Stimulated activated CD8-positive, alpha-beta memory T cell treated with anti-CD3 and anti-CD28 coated beads, Interleukin-7, amount 100 ng/mL, for 1 hour (primary cell): Measurements from ENCODE around the gene CCDC28B.

Experiments
- DNase-seq, 2 donors: peaks; one replicate each; pipeline ENCODE4 v3.0.0-alpha.2; 2020; ENCODE audit warnings: low read depth in 2 of 2

The CCDC28B gene

DNA sequence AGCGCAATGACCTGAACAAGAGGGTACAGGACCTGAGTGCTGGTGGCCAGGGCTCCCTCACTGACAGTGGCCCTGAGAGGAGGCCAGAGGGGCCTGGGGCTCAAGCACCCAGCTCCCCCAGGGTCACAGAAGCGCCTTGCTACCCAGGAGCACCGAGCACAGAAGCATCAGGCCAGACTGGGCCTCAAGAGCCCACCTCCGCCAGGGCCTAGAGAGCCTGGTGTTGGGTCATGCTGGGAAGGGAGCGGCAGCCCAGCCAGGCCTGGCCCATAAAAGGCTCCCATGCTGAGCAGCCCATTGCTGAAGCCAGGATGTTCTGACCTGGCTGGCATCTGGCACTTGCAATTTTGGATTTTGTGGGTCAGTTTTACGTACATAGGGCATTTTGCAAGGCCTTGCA lies 5.4 kb upstream of the CCDC28B start:
- no peak for DNase-seq

DNA sequence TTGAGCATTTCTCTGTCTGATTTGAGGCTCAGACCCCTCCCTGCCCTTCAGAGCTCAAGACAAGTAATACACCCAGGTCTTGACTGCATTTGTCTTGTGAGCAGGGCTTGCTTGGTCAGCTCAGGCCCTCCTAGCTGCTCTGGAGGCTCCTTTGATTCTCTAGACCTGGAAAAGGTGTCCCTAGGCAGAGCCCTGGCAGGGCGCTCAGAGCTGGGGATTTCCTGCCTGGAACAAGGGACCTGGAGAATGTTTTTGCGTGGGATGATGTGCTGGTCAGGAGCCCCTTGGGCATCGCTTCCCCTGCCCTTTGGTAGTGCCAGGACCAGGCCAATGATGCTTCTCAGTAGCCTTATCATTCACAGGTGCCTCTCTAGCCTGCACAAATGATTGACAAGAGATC lies 4.9 kb upstream of the CCDC28B start:
- no peak for DNase-seq

DNA sequence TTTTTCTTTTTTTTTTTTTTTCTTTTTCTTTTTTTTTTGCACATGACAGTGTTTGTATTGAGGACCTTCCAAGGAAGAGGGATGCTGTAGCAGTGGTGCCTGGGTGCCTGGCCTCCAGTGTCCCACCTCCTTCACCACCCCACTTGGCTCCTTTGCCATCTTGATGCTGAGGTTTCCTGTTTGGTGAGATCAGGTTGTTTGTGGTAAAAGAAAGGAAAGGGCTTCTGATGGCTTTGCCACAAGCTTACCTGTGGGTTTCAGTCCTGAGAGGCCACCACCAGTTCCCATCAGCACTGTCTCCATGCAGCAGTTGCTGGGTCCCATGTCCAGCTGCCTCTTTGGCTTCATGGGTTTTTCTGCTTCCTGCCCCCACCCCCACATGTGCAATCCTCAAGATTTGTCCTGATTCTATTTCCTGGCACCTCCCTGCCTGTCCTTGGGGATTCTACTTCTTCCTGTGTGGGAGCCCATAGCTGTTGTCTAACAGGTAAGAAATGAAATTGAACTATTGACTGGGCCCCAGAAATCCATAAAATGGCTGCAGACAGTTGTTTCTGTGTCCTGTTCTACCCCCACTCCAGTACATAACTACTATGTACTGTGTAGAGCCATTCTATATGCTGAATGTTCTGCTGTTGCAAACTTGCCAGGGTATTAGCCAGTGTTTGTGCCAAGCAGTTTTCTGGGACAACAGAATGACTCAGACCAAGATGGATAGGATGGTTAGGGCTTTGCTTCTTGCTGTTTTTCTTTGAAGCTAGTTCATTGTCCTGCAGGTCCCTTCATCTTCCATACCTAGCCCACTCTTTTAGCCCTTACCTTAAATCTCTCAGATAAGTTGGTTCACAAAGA lies 4.2 kb upstream of the CCDC28B start:
- no peak for DNase-seq

DNA sequence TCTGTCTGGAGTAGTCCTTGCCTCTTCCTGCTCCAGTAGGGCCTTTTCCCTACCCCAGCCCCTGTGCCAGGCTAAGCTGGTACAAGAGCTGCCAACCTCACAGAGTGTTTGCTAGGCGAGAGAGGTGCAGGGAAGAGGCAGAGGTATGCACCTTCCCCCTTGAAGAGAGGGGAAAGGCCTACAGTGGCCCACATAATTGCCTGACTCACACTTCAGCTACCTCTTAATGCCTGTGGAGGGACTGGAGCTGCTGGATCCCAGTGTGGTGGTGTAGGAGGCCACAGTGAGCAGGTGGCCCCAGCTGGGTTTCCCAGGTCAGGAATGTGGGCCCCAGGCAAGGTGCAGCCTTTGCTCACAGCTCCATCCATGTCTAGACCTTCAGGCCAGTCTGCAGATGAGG lies 3.3 kb upstream of the CCDC28B start:
- no peak for DNase-seq

DNA sequence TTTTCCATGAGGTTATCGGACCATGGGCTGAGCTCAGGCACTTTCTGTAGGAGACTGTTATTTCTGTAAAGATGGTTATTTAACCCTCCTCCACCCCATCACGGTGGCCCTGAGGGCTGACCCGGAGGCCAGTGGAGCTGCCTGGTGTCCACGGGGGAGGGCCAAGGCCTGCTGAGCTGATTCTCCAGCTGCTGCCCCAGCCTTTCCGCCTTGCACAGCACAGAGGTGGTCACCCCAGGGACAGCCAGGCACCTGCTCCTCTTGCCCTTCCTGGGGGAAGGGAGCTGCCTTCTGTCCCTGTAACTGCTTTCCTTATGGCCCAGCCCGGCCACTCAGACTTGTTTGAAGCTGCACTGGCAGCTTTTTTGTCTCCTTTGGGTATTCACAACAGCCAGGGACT lies 2.6 kb upstream of the CCDC28B start:
- DNase-seq, result no peak

DNA sequence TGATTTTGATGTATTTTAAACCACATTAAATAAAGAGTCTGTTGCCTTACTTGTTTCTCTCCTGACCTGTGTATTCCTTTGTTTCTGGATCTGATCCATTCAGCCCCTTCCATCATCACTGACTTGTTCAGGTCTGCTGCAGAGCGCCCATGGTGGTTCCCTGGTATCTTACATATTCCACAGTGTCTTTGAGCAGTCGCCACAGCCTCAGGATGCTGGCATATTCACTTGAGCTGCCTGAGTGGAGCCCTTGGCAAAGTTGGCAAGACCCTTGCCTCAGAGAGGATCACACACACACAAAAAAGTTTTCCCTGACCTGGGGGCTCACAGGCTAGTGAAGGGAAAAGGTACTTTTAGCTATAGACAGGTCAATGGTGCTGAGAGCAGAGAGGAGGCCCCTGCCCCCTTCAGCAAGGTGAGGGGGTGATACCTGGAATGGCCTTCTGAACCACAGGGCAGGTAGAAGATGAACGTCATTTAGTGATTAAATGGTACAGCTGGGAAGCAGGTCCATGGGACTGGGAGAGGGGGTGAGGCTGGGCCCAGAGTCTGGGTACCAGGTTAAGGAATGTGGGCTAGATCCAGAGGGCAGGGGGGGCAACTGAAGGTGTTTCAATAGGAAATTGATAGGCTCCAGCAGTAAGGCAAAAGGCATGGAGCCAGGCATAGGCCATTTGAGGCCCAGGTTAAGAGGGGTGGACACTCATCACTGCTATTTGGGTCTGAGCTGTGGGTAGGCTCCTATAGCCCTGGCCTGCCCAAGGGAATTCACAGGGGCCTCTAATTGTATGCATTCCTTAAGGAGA lies 2.0 kb upstream of the CCDC28B start:
- DNase-seq, result no peak

DNA sequence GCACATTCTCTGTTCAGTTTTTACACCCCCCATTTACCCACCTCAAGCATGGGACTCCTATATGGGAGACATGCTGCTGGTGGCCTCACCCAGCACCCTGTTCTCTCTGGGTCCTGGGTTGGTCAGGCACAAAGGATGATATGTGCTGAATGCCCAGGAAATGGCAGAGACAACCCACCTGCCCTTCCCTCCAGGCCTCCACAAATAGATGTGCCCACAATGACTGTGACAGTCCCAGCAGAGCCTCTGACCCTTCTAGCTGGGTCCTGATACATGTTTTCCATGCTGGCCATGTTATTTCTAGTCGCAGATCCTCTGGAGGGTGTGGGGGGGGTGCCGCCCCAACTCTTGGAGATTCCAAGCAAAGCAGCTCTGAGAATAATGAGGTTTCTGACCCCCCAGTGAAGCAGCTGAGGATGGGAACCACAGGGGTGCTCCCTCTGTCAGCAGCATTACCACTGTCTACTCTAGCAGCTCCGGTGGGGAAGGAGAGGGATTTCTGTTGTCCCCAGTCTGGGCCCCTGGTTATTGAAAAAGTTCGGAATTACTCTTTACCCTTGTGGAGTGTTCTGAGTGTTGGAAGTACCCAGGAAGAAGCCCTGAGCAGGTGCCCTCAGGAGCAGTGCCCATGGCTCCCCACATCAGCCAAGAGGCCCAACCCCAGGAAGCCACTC lies 1.2 kb upstream of the CCDC28B start:
- no peak for DNase-seq

DNA sequence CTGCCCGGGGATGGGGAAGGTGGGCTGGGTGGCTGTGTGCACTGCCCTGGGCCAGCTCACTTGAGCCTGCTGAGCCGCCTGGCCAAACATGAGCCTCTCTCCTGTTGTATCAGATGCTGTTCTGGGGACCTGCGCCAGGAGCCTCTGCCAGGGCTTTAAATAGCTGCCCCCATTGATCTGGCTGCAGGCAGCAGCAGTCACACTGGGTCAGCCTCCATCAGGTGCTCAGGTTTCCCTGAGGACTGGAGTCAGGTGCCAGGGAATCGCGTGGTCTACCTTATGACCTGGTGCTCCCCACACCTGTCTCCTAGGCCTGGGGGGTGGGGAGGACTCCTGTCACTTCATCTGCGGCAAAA lies 700 bp upstream of the CCDC28B start:
- no peak for DNase-seq

DNA sequence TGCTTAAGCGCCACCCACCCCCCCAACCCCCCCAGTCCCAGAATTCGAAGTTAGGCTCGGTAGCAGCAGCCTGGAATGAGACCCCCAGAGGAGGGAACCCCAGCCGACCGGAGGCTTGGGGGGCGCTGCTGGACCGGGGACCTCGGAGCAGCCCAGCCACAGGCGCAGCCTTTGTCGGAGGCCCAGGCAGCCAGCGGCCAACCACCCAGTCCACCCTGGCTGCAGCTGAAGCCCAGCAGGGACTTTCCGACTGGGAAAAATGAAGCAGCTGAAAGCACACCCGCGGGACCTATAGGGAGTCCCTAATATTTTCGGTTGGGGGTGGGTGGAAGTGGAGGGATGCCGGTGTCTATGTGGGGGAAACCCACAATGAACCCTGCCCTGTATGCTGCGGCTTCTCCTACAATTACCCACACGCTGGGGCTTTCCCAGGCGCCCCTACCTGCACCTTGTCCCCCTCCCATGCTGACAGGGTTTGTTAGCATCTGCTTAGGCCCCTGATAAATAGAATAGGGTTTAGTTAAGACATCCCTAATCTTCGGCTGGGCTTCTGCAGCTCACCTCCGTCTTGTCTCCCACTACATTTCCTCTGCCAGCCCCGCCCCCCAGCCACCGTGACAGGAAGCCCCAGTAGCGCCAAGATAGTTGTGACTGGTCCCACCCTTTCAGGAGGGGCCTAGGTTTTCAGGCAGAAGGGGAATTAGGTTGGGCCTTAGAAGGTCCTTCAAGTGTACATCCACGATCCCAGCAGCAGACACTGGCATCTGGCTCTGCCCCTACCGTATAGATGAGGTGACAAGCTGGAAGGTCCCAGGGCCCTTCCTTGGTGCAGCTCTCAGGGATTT lies 838 bp downstream of the CCDC28B start:
- peak; percentile 40 to 53 for DNase-seq

DNA sequence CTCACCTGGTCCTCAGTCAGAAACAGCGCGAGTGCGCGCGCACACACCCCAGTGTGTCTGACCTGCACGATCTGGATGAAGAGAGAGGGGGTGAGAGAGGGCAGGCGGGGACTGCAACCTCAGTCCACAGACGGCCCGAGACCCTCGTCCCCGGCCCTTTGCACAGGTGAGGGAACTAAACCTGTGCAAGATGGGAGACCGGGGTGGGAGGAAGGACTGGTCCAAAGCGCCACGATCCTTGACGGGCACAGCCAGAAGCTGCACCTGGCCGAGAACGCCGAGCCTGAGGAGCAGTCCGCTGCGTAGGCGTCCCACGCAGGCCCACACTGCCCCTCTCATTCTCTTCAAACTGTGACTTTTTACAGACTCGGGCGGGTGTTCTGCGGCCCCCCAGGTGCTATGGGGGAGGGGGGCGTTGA lies 4.6 kb downstream of the CCDC28B start:
- no peak for DNase-seq

DNA sequence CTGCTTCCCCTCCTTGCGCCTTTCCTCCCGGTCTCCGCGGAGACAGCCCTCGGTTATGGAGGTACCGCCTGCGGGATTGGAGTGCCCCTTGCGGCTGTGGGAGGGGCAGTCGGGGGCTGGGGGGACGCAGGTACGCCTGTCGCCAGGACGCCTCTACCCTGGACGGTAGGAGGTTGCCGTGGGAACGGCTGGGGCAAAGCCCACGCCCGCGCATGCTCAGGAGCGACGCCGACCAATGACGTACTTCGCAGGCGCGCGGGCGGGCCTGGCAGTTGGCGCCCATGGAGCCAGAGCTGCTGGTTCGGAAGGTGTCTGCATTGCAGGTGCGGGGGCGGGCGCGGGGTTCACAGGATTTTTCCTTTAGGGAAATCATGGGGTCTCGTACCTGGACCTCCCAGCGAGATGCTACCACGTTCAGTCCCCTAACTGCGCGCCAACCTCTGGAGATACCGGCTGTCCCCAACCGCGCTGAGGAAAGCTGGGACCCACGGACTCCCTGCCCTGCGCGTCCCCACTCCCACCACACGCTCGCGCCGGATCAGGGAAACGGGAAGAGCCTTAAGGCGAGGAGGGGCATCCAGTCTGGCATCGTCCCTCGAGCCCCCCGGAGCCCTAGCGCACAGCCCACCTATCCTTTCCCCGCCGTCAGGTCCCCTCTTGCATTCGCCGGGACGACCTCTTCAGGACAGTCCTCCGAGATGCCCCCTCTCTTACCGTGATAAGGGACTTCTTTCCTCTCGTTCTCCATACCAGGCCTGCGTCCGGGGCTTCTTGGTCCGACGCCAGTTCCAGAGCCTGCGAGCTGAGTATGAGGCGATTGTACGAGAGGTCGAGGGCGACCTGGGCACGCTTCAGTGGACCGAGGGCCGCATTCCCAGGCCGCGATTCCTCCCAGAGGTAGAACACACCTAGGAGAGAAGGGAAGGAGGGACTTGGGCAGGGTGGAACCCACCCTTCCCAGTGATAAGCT lies 5.3 kb downstream of the CCDC28B start, which contains the start of gene IQCC:
Gene IQCC, plus strand, starts transcription at position 271 of the 970 bp plus-strand sequence. Its CDS starts 11 bp downstream, at position 282.
- DNase-seq, result peak; percentile 66 to 68

DNA sequence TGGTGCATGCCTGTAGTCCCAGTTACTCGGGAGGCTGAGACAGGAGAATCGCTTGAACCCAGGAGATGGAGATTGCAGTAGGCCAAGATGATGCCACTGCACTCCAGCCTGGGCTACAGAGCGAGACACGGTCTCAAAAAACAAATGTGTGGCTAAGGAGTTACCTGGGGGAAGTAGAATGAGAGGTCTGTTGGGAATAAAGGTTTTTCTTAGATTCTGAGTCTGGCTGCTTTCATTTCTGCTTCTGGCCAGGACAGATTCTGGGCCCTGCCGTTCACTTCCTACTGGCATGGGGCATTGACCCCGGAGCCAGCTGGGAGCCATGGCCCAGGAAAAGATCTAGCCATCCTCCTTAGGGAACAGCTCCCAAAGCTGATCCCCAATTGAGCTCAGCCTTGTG lies 8.1 kb downstream of the CCDC28B start:
- no peak for DNase-seq

DNA sequence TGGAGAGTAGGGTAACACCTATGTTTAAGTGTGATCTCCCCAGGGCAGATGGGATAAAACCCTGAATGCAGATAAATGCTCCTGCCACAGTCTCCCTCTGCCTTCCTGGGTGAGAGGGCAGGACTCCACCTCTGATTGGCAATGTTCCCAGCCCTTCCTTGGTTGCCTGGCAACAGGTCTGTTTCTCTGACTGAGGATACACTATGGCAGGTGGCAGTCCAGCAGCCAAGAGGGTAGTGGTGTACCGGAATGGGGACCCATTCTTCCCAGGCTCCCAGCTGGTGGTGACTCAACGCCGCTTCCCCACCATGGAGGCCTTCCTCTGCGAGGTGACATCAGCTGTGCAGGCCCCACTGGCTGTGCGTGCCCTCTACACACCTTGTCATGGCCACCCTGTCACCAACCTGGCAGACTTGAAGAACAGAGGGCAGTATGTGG lies 8.5 kb downstream of the CCDC28B start, which contains the start of gene DCDC2B:
Gene DCDC2B, plus strand, starts transcription at position 199 of the 438 bp plus-strand sequence. Its CDS starts 5 bp downstream, at position 204.
- no peak for DNase-seq

DNA sequence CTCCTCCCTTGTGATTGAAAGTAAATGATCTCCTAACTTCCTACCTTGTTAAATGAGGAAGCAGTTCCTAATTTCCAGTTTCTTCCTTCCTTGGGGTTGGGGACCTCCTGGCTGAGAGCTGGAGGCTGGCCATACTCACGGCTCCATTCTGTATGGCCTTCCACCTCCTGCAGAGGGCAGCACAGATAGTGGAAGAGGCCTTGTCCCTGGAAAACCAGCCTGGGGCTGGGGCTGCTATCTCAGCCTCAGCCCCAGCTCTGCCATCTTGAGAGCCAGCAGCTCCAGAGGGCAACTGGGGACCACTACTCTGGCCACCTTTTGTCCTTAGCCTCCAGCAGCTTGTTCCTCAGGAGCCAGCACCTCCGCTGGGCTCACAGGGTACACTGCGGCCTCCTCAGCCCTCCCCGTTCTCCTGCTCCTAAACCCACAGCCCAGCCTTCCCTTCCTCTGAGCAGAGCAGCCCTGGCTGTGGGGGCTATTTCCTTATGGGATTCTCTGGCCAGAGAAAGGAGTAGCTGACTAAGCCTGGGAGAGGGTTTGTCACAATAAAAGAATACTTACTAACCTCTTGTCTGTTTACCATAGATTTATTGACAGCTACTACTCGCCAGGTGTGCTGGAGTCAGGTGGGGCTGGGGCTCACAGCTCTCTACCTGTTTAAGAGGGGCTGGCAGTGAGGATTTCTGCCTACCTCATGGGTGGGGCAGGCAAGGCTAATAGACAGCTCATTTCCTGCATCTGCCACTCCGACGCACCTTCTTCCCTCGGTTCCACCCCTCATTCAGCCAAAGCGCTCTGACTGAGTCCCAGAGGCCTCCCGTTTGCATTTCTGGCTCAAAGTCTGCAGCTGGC lies 15.5 kb downstream of the CCDC28B start:
- DNase-seq, result peak; percentile 14 to 31

DNA sequence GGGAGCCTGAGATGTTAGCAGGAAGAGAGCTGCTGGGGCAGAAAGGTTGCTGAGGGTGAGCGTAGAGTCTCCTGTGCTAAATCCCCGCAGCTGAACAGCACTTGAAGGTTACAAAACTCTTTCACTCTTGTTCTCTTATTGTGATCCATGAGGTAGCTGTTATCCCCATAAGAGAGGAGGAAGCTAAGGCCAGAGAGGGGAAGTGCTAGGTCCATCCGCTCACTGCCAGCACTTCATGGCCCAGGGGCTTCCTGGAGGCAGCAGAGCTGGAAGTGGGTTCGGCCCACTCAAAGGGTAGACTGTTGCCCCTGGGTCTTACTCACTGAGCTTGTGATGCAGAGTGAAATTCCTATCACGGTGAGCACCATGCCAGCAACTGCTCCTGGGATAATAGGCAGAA lies 16.2 kb downstream of the CCDC28B start:
- DNase-seq, result no peak

DNA sequence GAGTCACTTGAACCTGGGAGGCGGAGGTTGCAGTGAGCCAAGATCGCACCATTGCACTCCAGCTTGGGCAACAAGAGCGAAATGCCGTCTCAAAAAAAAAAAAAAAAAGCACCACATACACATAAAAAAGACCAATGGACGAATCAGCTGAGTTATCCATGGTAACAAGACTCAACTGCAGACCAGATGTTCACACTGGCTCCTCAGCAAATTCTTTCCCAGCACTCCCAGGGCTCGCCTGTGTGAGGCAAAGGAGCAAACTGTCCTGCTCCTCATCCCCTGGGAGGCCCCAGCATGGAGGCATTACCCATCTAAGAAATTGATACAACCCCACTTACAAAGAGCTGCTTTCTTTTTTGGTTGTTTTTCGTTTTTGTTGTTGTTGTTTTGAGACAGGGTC lies 18.6 kb downstream of the CCDC28B start:
- no peak for DNase-seq

DNA sequence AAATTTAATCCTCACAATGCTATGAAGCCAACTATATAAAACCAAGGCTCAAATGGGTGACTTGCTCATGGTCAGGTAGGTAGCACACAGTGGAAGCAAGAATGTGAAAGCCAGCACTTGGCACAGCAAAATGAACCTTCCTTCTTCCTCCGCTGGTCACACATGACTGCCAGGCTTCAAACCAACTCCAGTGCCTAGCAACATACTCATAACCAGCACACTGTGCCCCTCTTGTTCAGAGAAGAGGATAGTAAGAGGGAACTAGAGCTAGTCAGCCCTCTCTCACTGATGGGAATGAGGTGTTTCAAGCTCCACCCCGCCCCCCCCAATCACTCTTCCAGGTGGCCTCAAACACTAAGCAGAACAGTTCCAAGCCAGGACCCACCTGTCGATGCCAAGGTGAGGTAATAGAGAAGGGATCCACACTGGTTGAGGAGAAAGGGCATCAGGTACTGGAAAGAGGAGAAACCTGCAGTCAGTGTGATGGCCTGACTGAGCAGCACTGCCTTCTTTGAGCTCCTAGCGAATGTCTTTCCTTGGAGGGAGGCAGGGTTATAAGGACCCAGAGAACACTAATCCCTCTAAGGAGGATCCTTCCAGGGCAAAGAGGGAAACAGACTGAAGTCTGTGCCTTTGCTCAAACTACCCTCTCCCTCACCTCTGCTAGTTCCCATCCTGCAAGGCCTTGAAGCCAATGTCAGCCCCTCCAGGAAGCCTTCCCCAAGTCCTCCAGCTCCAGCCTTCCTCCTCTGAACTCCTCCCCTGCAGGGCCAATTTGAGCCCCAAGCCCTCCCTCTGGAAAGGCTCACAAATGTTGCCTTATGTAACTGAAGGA lies 20.6 kb downstream of the CCDC28B start:
- DNase-seq, result no peak

DNA sequence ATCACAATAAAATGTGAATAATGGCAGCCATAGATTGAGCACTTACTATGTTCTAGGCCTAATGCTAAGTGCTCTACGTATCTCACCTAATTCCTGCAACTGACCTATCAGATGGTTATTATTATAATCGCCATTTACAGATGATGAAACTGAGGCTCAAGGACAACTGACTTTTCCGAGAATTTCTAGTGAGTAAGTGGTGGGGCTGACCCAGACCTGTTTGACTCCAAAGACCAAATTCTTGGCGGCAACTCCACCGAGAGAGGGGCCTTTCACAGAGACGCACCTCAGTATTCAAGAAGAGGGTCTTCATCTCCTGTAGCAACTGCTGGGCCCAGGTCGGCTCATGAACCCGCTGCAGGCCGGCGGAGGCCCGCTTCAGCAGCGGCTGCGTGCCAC lies 21.2 kb downstream of the CCDC28B start:
- DNase-seq, result no peak
